Stimulated activated naive CD4-positive, alpha-beta T cell (primary cell): ENCODE measurements around the gene UNC13A.
"Not testable (repeated sequence)": the region's sequence is repeated elsewhere in the genome, so short reads cannot be mapped to it uniquely, and the experiment has no call there.

ENCODE experiments used
- DNase-seq, 6 experiments: peaks; one replicate each; lab custom pipeline; 2025; lab: John Stamatoyannopoulos, UW

The UNC13A gene

GRCh38 chr19:17604372-17605025, 83.7 kb downstream of the UNC13A start:
- no peak for DNase-seq

- no peak for DNase-seq
Observed at GRCh38 chr19:17602872-17603510, 85.2 kb downstream of the UNC13A start.

GRCh38 chr19:17602217-17602616, 85.9 kb downstream of the UNC13A start:
- no peak for DNase-seq

- no peak for DNase-seq
Observed at GRCh38 chr19:17601683-17602082, 86.5 kb downstream of the UNC13A start.

- DNase-seq, result no peak
Observed at GRCh38 chr19:17599780-17600179, 88.4 kb downstream of the UNC13A start.

- no peak for DNase-seq
Observed at GRCh38 chr19:17598953-17599352, 89.2 kb downstream of the UNC13A start.

- DNase-seq, result not testable (repeated sequence)
Observed at GRCh38 chr19:17598063-17598462, 90.1 kb downstream of the UNC13A start.

- not testable (repeated sequence) for DNase-seq
Observed at GRCh38 chr19:17594296-17594695, 93.9 kb downstream of the UNC13A start.

- no peak for DNase-seq
Observed at GRCh38 chr19:17590866-17591265, 97.3 kb downstream of the UNC13A start.

GRCh38 chr19:17585395-17585794, 102.8 kb downstream of the UNC13A start:
- not testable (repeated sequence) for DNase-seq

- no peak for DNase-seq
Observed at GRCh38 chr19:17584132-17584531, 104.0 kb downstream of the UNC13A start.

GRCh38 chr19:17582613-17583012, 105.5 kb downstream of the UNC13A start:
- no peak for DNase-seq

GRCh38 chr19:17581211-17581874, 106.8 kb downstream of the UNC13A start:
- no peak for DNase-seq

GRCh38 chr19:17580470-17581144, 107.5 kb downstream of the UNC13A start:
- no peak for DNase-seq

- no peak for DNase-seq
Observed at GRCh38 chr19:17579661-17580244, 108.4 kb downstream of the UNC13A start.

- no peak for DNase-seq
Observed at GRCh38 chr19:17577457-17578097, 110.6 kb downstream of the UNC13A start.

GRCh38 chr19:17576758-17577456, 111.2 kb downstream of the UNC13A start:
- DNase-seq, result no peak

- DNase-seq, result no peak
Observed at GRCh38 chr19:17575871-17576757, 112.0 kb downstream of the UNC13A start.

GRCh38 chr19:17572638-17573037, 115.5 kb downstream of the UNC13A start:
- DNase-seq, result no peak

GRCh38 chr19:17570791-17571190, 117.4 kb downstream of the UNC13A start:
- no peak for DNase-seq
